Transverse colon (tissue), 4 donors: ENCODE measurements around the gene MAGI1. TPM values are rescaled to one million over a fixed set of nuclear protein-coding genes. Genes with fewer than 3 reads are reported as not detected.

ENCODE experiments used
- DNase-seq: peaks from one replicate; pipeline ENCODE4 v3.0.0-alpha.2; 2019
- H3K27ac ChIP-seq, 4 donors: fragments of 200-600 bp; sonication (generic); 2 replicates each; pipeline ENCODE4 v1.5.1; 2016 to 2018; ENCODE audit warnings: inconsistent platforms in 4 of 4
- H3K27me3 ChIP-seq: fragments of 200-600 bp; sonication (generic); 2 replicates; pipeline ENCODE4 v1.5.1; 2017; ENCODE audit warnings: inconsistent platforms
- H3K36me3 ChIP-seq, 4 donors: fragments of 200-600 bp; sonication (generic); 2 replicates each; pipeline ENCODE4 v1.5.1; 2017 to 2019; ENCODE audit warnings: inconsistent platforms in 4 of 4
- H3K4me1 ChIP-seq, 4 donors: fragments of 200-600 bp; sonication (generic); 2 replicates each; pipeline ENCODE4 v1.5.1; 2017 to 2020; ENCODE audit warnings: inconsistent platforms in 4 of 4
- H3K4me3 ChIP-seq, 4 donors: fragments of 200-600 bp; sonication (generic); 1 replicate in 1 of 4; 2 replicates in 3 of 4; pipeline versions ENCODE4 v1.5.1 to v1.6.1; 2017 to 2019; ENCODE audit warnings: inconsistent platforms in 4 of 4
- H3K9me3 ChIP-seq, 2 donors: fragments of 200-600 bp; sonication (generic); 2 replicates each; pipeline ENCODE4 v1.5.1; 2017 to 2019; ENCODE audit warnings: inconsistent platforms in 2 of 2
- EP300 ChIP-seq: sonication (generic); formaldehyde crosslinking; IDR thresholded peaks from one replicate; pipeline ENCODE4 v1.6.1; 2017; ENCODE audit warnings: antibody characterized with exemption, low read depth
- POLR2A ChIP-seq: fragments of 450-650 bp; IDR thresholded peaks from one replicate; pipeline ENCODE4 v1.6.1; 2016; ENCODE audit warnings: antibody characterized with exemption, mild to moderate bottlenecking, moderate library complexity
- POLR2AphosphoS5 ChIP-seq, 3 donors: sonication (generic); formaldehyde crosslinking; IDR thresholded peaks; one replicate each; pipeline ENCODE4 v1.6.1; 2016; ENCODE audit warnings: antibody characterized with exemption in 3 of 3
- WGBS, 2 donors: methylation state at CpG; one replicate each; pipeline ENCODE4 v1.1.5; 2018; ENCODE audit warnings: low coverage in 1 of 2; 5-methylcytosine and 5-hydroxymethylcytosine counted together
- in situ Hi-C, 4 donors: fragments of 200-750 bp; cut with MboI; loops; one replicate each; pipeline versions ENCODE4 v1.15.0 to v1.15.1; 2017; ENCODE audit warnings: low sequenced_read_pairs in 3 of 4, low pct_ligation_motif_present in 1 of 4, low pct_unique_long_range_greater_than_20kb in 1 of 4
- intact Hi-C: fragments of 100-400 bp; cut with DNase I; formaldehyde crosslinking; loops from one replicate; pipeline ENCODE4 v1.15.1; 2023; ENCODE audit warnings: low total_unique reads
- total RNA-seq, 4 donors: library from RNA; depleted of rRNA; stranded (reverse); fragments of >200 nt; gene quantifications; one replicate each; pipeline ENCODE4 v1.1.0, GENCODE V29; 2016
- TF ChIP-seq, protein P1 (sequence below), 5 experiments: fragments of 200-600 bp in 3 of 5; fragments of 450-650 bp in 2 of 5; sonication (generic) in 3 of 5; IDR thresholded peaks; 1 replicate in 2 of 5; 2 replicates in 3 of 5; pipeline ENCODE4 v1.5.1; 2016 to 2017; ENCODE audit warnings: antibody characterized with exemption in 5 of 5, inconsistent platforms in 3 of 5, mild to moderate bottlenecking in 2 of 5, moderate library complexity in 1 of 5

The MAGI1 gene
- total RNA-seq, 4 donors from 2014 or later = 50.8 to 190 (median 67.4) TPM

DNA sequence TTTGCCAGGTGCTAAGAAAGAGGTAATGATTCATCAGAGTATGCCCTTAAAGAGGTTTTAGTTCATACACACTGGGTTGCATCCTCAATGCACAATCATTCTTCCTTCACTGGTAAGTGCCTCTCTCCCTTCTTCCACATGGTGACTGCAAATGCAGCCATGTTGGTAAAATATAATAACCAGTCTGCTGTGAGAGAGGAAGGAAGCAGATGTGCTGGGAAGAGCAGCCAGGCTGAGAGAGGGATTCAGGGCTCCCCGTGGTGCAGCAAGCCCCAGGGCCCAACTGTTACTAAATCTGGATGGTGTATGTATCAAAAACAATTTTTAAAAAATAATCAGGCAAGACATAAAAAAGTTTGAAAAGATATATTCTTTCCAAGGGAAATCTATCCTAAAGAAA, 498.1 kb downstream of the MAGI1 start:
- WGBS, 2 donors = 64 to 100% methylated on average over 1 of the region's 1 CpG
- H3K4me3 ChIP-seq = no peak overlapping the region
- H3K9me3 ChIP-seq = no peaks in the 10 kb centered on the region
- in situ Hi-C loops = no loop called here
- TF ChIP-seq, protein P1, sequence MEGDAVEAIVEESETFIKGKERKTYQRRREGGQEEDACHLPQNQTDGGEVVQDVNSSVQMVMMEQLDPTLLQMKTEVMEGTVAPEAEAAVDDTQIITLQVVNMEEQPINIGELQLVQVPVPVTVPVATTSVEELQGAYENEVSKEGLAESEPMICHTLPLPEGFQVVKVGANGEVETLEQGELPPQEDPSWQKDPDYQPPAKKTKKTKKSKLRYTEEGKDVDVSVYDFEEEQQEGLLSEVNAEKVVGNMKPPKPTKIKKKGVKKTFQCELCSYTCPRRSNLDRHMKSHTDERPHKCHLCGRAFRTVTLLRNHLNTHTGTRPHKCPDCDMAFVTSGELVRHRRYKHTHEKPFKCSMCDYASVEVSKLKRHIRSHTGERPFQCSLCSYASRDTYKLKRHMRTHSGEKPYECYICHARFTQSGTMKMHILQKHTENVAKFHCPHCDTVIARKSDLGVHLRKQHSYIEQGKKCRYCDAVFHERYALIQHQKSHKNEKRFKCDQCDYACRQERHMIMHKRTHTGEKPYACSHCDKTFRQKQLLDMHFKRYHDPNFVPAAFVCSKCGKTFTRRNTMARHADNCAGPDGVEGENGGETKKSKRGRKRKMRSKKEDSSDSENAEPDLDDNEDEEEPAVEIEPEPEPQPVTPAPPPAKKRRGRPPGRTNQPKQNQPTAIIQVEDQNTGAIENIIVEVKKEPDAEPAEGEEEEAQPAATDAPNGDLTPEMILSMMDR (IDR thresholded peaks at IDR 0.05) = no peak
- TF ChIP-seq EP300 = no peak
- no peak for TF ChIP-seq POLR2A
- no peak for TF ChIP-seq POLR2AphosphoS5 (IDR thresholded peaks at IDR 0.05)
- H3K36me3 ChIP-seq = no peaks in the 10 kb centered on the region
- intact Hi-C loops = no loop called here
- peaks cover 0 to 4% (median 1%) of the 10 kb centered on the region in 4 donors for H3K4me1 ChIP-seq
- no peaks in the 10 kb centered on the region for H3K27me3 ChIP-seq
- DNase-seq = no peak
- H3K27ac ChIP-seq = no peak overlapping the region

DNA sequence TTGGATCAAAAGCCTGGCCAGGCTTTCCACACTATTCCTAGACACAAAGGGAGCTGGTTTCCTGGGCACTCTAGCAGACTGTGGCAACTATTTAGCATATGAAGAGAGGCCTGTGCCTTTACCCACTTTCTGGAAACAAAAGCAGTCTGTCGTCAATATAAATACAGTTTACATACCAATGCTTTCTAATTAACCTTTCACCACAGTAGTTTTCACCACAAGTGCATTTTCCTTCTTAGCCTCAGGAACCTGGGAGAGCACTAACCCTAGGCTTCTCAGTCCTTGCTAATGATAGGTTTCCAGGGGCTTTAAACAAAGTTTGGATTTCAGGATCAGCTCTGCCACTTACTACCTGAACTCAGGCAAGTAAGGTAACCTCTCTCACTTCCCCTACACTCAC, 499.1 kb downstream of the MAGI1 start:
- intact Hi-C loops (no loop called here), in situ Hi-C loops (no loop called here)
- Histone ChIP-seq H3K4me1 (peaks cover 0 to 8% (median 0%) of the 10 kb centered on the region in 4 donors), H3K4me3 (no peak overlapping the region), H3K36me3 (no peaks in the 10 kb centered on the region), H3K9me3 (no peaks in the 10 kb centered on the region), H3K27me3 (no peaks in the 10 kb centered on the region), H3K27ac (no peak overlapping the region)
- WGBS, 2 donors = 68 to 70% methylated on average over 1 of the region's 1 CpG
- TF ChIP-seq, protein P1 (IDR thresholded peaks at IDR 0.05) = no peak
- DNase-seq = no peak

DNA sequence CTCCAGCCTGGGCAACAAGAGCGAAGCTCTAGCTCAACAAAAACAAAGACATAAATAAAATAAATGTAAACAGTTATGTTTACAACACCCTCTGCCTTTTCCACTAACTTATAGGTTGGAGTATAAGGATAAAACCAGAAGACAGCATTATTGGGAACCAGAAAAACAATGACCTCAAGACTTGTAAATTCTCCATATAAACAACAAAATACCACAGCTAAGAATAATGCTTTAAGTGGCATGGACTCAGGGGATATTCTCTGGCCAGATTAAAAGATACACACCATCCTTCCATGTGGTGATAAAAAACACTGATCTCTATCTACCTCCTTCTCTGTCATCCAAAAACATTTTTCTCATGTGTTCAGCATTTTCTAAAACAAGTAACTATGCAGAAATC, 500.6 kb downstream of the MAGI1 start:
- intact Hi-C loops = no loop called here
- WGBS, 2 donors = 63 to 78% methylated on average over 1 of the region's 1 CpG
- Histone ChIP-seq H3K9me3 (no peaks in the 10 kb centered on the region), H3K4me3 (no peak overlapping the region), H3K36me3 (no peaks in the 10 kb centered on the region), H3K27ac (no peak overlapping the region), H3K4me1 (peaks cover 0 to 8% (median 0%) of the 10 kb centered on the region in 4 donors), H3K27me3 (no peaks in the 10 kb centered on the region)
- TF ChIP-seq EP300 = no peak
- TF ChIP-seq, protein P1 (IDR thresholded peaks at IDR 0.05) = no peak
- TF ChIP-seq POLR2AphosphoS5 (IDR thresholded peaks at IDR 0.05) = no peak
- TF ChIP-seq POLR2A = no peak
- DNase-seq = no peak
- in situ Hi-C loops = no loop called here

DNA sequence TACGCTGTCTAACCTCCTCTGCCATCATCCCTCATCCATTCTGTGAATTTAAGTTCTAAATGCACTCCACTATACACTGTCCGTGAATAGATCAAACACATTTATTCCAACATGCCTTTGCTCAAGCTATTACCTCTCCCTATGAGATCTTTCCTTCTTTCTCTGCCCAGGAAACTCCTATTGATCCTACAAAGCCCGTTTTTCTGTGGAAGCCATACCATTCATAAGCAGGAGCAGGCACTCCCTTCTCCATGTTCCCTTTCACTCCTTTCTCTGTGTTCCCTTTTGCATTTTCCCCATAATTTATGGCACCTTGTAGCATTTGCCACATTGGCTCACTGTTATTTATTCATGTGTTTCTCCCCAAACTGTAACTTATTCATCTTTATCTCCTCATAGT, 501.6 kb downstream of the MAGI1 start:
- intact Hi-C loops = no loop called here

More for the DNA sequence above, 501.6 kb downstream of the MAGI1 start:
- Histone ChIP-seq H3K4me1 (peaks cover 0 to 8% (median 0%) of the 10 kb centered on the region in 4 donors), H3K36me3 (no peaks in the 10 kb centered on the region), H3K27ac (no peak overlapping the region), H3K4me3 (no peak overlapping the region), H3K27me3 (no peaks in the 10 kb centered on the region), H3K9me3 (no peaks in the 10 kb centered on the region)
- in situ Hi-C loops = no loop called here
- no peak for TF ChIP-seq EP300
- TF ChIP-seq POLR2A = no peak
- TF ChIP-seq POLR2AphosphoS5 (IDR thresholded peaks at IDR 0.05) = no peak
- TF ChIP-seq, protein P1 (IDR thresholded peaks at IDR 0.05) = no peak
- no peak for DNase-seq
- WGBS, 2 donors = 80 to 85% methylated on average over 3 of the region's 3 CpGs
